K562 treated with DMSO at 1 percent for 4 hours (cell line): ENCODE measurements around the gene TMEM9. TPM values are rescaled to one million over a fixed set of nuclear protein-coding genes. Genes with fewer than 3 reads are reported as not detected.

Source experiments
- total RNA-seq: library from RNA; unstranded; fragments of 300-600 nt; gene quantifications from 2 replicates; pipeline ENCODE4 v1.2.3, GENCODE V29; 2022; ENCODE audit not compliant: insufficient read depth

TMEM9 gene
- total RNA-seq, result 106 and 109 TPM in 2 replicates

DNA sequence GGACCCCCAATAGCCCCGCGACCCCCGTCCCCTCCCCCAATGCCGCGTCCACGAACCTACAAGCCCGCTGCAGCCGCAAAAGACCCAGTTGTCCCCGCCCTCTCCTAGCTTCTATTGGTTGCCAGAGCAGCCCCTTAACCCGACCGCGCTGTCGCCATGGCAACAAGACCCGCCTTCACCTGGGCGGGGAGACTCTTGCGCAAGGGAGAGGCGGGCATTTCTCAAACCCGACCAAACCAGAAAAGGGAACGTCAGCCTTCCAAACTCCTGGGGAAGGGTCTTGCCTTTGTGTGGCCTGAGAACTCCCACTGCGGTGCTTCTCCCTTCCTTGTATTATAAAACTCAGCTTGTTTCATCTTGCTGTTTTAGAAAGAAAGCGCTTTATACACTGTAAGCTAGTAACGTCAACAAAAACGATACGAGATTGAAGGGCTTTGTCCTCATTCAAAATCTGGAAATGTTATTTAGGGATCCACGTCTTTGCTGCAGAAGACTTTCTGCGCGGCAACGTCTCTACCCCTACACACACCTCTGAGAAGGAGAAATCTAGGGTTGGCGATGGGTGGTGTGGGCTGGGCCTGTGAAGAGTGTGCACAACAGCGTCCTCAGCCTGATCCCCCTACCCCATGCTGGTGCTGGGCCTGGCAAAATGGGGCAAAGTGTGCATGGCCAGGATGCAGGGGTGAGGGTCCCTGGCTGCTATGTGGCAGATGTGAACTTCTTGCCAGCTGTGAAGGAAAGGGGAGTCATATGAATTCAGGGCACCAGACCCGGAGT, at the start of gene TMEM9:
Gene TMEM9 (minus strand): TSS at position 86 of the 777 bp plus-strand sequence. CDS start 551 bp downstream, outside the sequence.

GRCh38 chr1:201190624-201191051, 36.4 kb upstream of the TMEM9 start, which contains the start of gene IGFN1:
TSS of gene IGFN1 (plus strand) at chr1:201190824. CDS start at chr1:201193294, 2,470 bp downstream.

GRCh38 chr1:201126832-201127754, 27.2 kb downstream of the TMEM9 start, which contains the start of gene ASCL5:
TSS of gene ASCL5 (minus strand) at chr1:201127184. CDS start at chr1:201115372, 11,812 bp downstream.

DNA sequence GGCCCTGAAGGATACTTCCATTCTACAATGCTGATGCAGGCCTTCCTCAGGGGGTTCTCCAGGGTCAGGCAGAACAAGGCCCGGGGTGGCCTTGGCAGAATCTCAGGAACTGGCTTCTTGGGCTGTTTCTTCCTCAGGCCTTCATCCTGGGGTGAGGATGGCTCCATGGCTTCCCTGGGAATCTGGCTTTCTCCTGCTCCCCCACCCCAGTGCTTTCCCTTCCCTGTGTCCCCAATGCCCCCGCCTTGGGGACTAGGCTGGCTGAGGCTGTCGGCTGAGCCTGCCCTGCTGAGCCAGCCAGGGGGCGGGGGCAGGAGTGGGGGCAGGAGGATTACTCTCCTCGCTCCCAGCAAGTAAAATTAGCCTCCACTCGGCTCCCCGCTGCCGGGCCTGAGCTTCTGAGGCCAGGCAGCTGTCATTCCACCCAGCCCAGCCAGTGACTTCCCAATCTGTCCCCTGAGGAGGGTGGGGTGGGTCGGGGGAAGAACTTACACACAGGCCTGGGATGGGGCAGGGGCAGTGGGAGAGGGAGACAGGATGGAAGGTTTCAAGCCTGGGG, 42.0 kb downstream of the TMEM9 start, which contains the start of gene CACNA1S:
Gene CACNA1S (minus strand): TSS at position 254 of the 559 bp plus-strand sequence. CDS start 87 bp downstream, at position 167.

Other genes with a start within 250 kb of the TMEM9 start
- 4.4 and 6.6 TPM in 2 replicates for gene KIF21B, start 130.8 kb downstream of the TMEM9 start, total RNA-seq
- gene CACNA1S, start 42.0 kb downstream of the TMEM9 start, total RNA-seq, result not detected in 2 replicates
- not detected in 2 replicates for gene ASCL5, start 27.3 kb downstream of the TMEM9 start, total RNA-seq
- gene IGFN1, start 36.4 kb upstream of the TMEM9 start, total RNA-seq, result not detected in 2 replicates
- not detected in 2 replicates for gene PKP1, start 129.0 kb upstream of the TMEM9 start, total RNA-seq
- gene TNNT2, start 223.2 kb upstream of the TMEM9 start, total RNA-seq, result not detected in 2 replicates
- gene LAD1, start 244.8 kb upstream of the TMEM9 start, total RNA-seq, result not detected in 2 replicates